Fibroblast of lung (primary cell): ENCODE data around the gene TTC39B.

Source experiments
- EZH2 ChIP-seq: IDR thresholded peaks from 2 replicates; pipeline ENCODE4 v1.5.1; 2012; ENCODE audit warnings: low read length, control low read depth, mild to moderate bottlenecking; ENCODE audit errors: missing control alignments
- TF ChIP-seq, protein P1 (sequence below), 2 donors: IDR thresholded peaks in 1 of 2; conservative IDR thresholded peaks in 1 of 2; 1 replicate in 1 of 2; 2 replicates in 1 of 2; pipeline ENCODE4 v1.5.1; 2011 to 2012; ENCODE audit warnings: low read length in 2 of 2, control low read depth in 1 of 2, inconsistent platforms in 1 of 2, low read depth in 1 of 2, mild to moderate bottlenecking in 1 of 2

DNA sequence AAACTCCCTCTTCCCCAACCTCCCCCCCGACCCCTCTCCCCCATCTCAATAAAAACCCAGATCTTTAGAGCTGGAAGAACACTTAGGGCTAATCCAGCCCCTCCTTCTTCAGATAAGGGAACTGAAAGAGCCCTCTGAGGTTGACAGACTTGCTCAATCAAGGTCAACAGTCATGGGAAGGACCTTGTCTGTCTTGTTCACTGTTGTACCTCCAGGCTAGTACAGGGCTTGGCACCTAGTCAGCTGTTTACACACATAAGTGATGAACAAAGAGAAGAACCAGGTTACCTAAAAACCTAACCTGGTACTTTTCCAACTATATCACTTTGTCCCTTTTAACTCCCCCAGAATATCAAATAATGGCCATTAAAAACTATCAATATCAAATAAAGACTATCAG, 2.4 kb downstream of the TTC39B start:
- TF ChIP-seq, protein P1, sequence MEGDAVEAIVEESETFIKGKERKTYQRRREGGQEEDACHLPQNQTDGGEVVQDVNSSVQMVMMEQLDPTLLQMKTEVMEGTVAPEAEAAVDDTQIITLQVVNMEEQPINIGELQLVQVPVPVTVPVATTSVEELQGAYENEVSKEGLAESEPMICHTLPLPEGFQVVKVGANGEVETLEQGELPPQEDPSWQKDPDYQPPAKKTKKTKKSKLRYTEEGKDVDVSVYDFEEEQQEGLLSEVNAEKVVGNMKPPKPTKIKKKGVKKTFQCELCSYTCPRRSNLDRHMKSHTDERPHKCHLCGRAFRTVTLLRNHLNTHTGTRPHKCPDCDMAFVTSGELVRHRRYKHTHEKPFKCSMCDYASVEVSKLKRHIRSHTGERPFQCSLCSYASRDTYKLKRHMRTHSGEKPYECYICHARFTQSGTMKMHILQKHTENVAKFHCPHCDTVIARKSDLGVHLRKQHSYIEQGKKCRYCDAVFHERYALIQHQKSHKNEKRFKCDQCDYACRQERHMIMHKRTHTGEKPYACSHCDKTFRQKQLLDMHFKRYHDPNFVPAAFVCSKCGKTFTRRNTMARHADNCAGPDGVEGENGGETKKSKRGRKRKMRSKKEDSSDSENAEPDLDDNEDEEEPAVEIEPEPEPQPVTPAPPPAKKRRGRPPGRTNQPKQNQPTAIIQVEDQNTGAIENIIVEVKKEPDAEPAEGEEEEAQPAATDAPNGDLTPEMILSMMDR (conservative IDR thresholded peaks at IDR 0.05 in 1 of 2, IDR thresholded peaks at IDR 0.05 in 1 of 2; ENCODE audit: low read depth in 1 of 2, low read length in 2 of 2), result no peak
- no peak for TF ChIP-seq EZH2
